Duodenal mucosa (tissue), 2 donors: ENCODE results near the gene MAP1LC3B2.

Source experiments
- H3K27ac ChIP-seq: one replicate; pipeline ENCODE4 v1.7.0; 2013; ENCODE audit warnings: low read depth, low read length
- H3K27me3 ChIP-seq, 2 donors: one replicate each; pipeline ENCODE4 v1.7.0; 2013; ENCODE audit warnings: low read length in 2 of 2, control low read depth in 1 of 2; ENCODE audit not compliant: insufficient read depth in 2 of 2, control insufficient read depth in 1 of 2
- H3K36me3 ChIP-seq, 2 donors: one replicate each; pipeline ENCODE4 v1.7.0; 2013; ENCODE audit warnings: low read length in 2 of 2, control low read depth in 1 of 2; ENCODE audit not compliant: insufficient read depth in 2 of 2, control insufficient read depth in 1 of 2
- H3K4me1 ChIP-seq, 2 donors: one replicate each; pipeline ENCODE4 v1.7.0; 2013; ENCODE audit warnings: low read length in 2 of 2, control low read depth in 1 of 2; ENCODE audit not compliant: insufficient read depth in 2 of 2, control insufficient read depth in 1 of 2
- H3K4me3 ChIP-seq, 2 donors: one replicate each; pipeline ENCODE4 v1.7.0; 2013; ENCODE audit warnings: low read length in 2 of 2, low read depth in 1 of 2
- H3K9ac ChIP-seq, 2 donors: one replicate each; pipeline ENCODE4 v1.7.0; 2013; ENCODE audit warnings: low read length in 2 of 2, low read depth in 1 of 2
- H3K9me3 ChIP-seq, 2 donors: one replicate each; pipeline ENCODE4 v1.7.0; 2013; ENCODE audit warnings: low read length in 2 of 2, control low read depth in 1 of 2; ENCODE audit not compliant: control insufficient read depth in 1 of 2

The MAP1LC3B2 gene

GRCh38 chr12:116601933-116602810, 43.0 kb downstream of the MAP1LC3B2 start:
- Histone ChIP-seq H3K4me1 (peaks cover 13% of the 10 kb centered on the region in 2 donors), H3K27me3 (peaks cover 0 to 2% of the 10 kb centered on the region in 2 donors), H3K4me3 (no peak overlapping the region), H3K36me3 (no peaks in the 10 kb centered on the region), H3K9ac (no peak overlapping the region), H3K9me3 (no peaks in the 10 kb centered on the region), H3K27ac (no peak overlapping the region)

GRCh38 chr12:116603546-116604177, 44.5 kb downstream of the MAP1LC3B2 start:
- H3K27ac ChIP-seq: no peak overlapping the region
- no peak overlapping the region for H3K4me3 ChIP-seq

GRCh38 chr12:116604178-116604895, 45.2 kb downstream of the MAP1LC3B2 start:
- Histone ChIP-seq H3K27ac (no peak overlapping the region), H3K4me1 (peaks cover 1 to 3% of the 10 kb centered on the region in 2 donors), H3K4me3 (no peak overlapping the region), H3K9ac (no peak overlapping the region), H3K9me3 (no peaks in the 10 kb centered on the region), H3K27me3 (peaks cover 0 to 2% of the 10 kb centered on the region in 2 donors), H3K36me3 (no peaks in the 10 kb centered on the region)

More at GRCh38 chr12:116603546-116604177, 44.5 kb downstream of the MAP1LC3B2 start:
- Histone ChIP-seq H3K4me1 (peaks cover 7 to 8% of the 10 kb centered on the region in 2 donors), H3K36me3 (no peaks in the 10 kb centered on the region), H3K27me3 (peaks cover 0 to 2% of the 10 kb centered on the region in 2 donors), H3K9me3 (no peaks in the 10 kb centered on the region), H3K9ac (no peak overlapping the region)

- H3K4me3 ChIP-seq: no peak overlapping the region
- peaks cover 0 to 2% of the 10 kb centered on the region in 2 donors for H3K27me3 ChIP-seq
- no peak overlapping the region for H3K9ac ChIP-seq
- H3K4me1 ChIP-seq: no peaks in the 10 kb centered on the region
- H3K9me3 ChIP-seq: no peaks in the 10 kb centered on the region
- H3K36me3 ChIP-seq: no peaks in the 10 kb centered on the region
- H3K27ac ChIP-seq: no peak overlapping the region
These were observed 45.9 kb downstream of the MAP1LC3B2 start for GRCh38 chr12:116604951-116605641.

- Histone ChIP-seq H3K9me3 (no peaks in the 10 kb centered on the region), H3K36me3 (no peaks in the 10 kb centered on the region), H3K9ac (no peak overlapping the region), H3K4me3 (no peak overlapping the region), H3K27me3 (peaks cover 0 to 2% of the 10 kb centered on the region in 2 donors), H3K4me1 (no peaks in the 10 kb centered on the region), H3K27ac (no peak overlapping the region)
These were observed 47.2 kb downstream of the MAP1LC3B2 start for GRCh38 chr12:116606397-116606796.

- Histone ChIP-seq H3K27ac (no peak overlapping the region), H3K4me1 (no peaks in the 10 kb centered on the region), H3K36me3 (no peaks in the 10 kb centered on the region), H3K4me3 (no peak overlapping the region), H3K9me3 (no peaks in the 10 kb centered on the region), H3K9ac (no peak overlapping the region), H3K27me3 (peaks cover 0 to 2% of the 10 kb centered on the region in 2 donors)
These were observed 47.9 kb downstream of the MAP1LC3B2 start for GRCh38 chr12:116607039-116607438.

GRCh38 chr12:116609319-116610114, 50.3 kb downstream of the MAP1LC3B2 start:
- no peaks in the 10 kb centered on the region for H3K36me3 ChIP-seq
- peaks cover 0 to 2% of the 10 kb centered on the region in 2 donors for H3K27me3 ChIP-seq
- H3K9me3 ChIP-seq: no peaks in the 10 kb centered on the region
- H3K9ac ChIP-seq: no peak overlapping the region
- no peaks in the 10 kb centered on the region for H3K4me1 ChIP-seq
- no peak overlapping the region for H3K27ac ChIP-seq
- H3K4me3 ChIP-seq: no peak overlapping the region

GRCh38 chr12:116610971-116611541, 51.9 kb downstream of the MAP1LC3B2 start:
- H3K9ac ChIP-seq: no peak overlapping the region
- H3K4me1 ChIP-seq: no peaks in the 10 kb centered on the region
- H3K27ac ChIP-seq: no peak overlapping the region
- H3K9me3 ChIP-seq: no peaks in the 10 kb centered on the region
- H3K4me3 ChIP-seq: no peak overlapping the region
- no peaks in the 10 kb centered on the region for H3K36me3 ChIP-seq
- no peaks in the 10 kb centered on the region for H3K27me3 ChIP-seq

GRCh38 chr12:116612436-116612835, 53.3 kb downstream of the MAP1LC3B2 start:
- H3K27ac ChIP-seq: no peak overlapping the region
- no peak overlapping the region for H3K9ac ChIP-seq
- H3K4me3 ChIP-seq: no peak overlapping the region
- no peaks in the 10 kb centered on the region for H3K36me3 ChIP-seq
- no peaks in the 10 kb centered on the region for H3K4me1 ChIP-seq
- H3K27me3 ChIP-seq: no peaks in the 10 kb centered on the region
- no peaks in the 10 kb centered on the region for H3K9me3 ChIP-seq
